NB4 (cell line): ENCODE data around the gene KDM4F.

Experiments used
- DNase-seq: peaks from one replicate; pipeline ENCODE4 v3.0.0; 2010; ENCODE audit warnings: low read depth
- H3K4me3 ChIP-seq: one replicate; pipeline ENCODE4 v1.5.1; 2011; ENCODE audit warnings: mild to moderate bottlenecking, low read depth, low read length, moderate library complexity
- MYC ChIP-seq: IDR thresholded peaks from 2 replicates; pipeline ENCODE4 v1.6.1; 2011; ENCODE audit warnings: low read depth, low read length
- POLR2A ChIP-seq: IDR thresholded peaks from 2 replicates; pipeline ENCODE4 v1.6.1; 2011; ENCODE audit warnings: mild to moderate bottlenecking; ENCODE audit not compliant: insufficient read length; ENCODE audit errors: extremely low read depth
- TF ChIP-seq, protein P1 (sequence below): IDR thresholded peaks from one replicate; pipeline ENCODE4 v1.5.1; 2012; ENCODE audit warnings: low read depth, low read length
- TF ChIP-seq, protein P2 (sequence below): IDR thresholded peaks from 2 replicates; pipeline ENCODE4 v1.6.1; 2011; ENCODE audit warnings: low read depth, low read length

KDM4F gene

DNA sequence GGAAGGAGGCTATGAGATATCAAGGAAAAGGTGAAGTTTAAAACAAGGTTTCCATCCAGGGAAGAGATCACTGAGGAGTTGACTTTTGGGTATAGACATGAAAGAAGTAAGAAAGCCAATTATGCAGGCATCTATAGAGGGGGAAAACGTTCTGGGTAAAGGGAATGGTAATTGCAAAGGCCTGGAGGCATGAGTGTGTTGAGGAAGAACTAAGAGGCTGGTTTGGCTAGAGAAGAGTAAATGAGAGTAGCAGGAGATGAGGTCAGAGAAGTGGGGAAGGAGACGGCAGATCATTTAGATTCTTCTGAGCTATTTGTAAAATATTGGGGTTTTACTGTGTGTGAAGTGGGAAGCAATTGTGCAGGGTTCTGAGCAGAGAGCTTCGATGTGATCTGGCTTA is 48.0 kb downstream of the KDM4F start:
- H3K4me3 ChIP-seq, result no peak overlapping the region
- no peak for DNase-seq
- TF ChIP-seq, protein P1, sequence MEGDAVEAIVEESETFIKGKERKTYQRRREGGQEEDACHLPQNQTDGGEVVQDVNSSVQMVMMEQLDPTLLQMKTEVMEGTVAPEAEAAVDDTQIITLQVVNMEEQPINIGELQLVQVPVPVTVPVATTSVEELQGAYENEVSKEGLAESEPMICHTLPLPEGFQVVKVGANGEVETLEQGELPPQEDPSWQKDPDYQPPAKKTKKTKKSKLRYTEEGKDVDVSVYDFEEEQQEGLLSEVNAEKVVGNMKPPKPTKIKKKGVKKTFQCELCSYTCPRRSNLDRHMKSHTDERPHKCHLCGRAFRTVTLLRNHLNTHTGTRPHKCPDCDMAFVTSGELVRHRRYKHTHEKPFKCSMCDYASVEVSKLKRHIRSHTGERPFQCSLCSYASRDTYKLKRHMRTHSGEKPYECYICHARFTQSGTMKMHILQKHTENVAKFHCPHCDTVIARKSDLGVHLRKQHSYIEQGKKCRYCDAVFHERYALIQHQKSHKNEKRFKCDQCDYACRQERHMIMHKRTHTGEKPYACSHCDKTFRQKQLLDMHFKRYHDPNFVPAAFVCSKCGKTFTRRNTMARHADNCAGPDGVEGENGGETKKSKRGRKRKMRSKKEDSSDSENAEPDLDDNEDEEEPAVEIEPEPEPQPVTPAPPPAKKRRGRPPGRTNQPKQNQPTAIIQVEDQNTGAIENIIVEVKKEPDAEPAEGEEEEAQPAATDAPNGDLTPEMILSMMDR, result no peak
- no peak for TF ChIP-seq POLR2A
- TF ChIP-seq MYC, result no peak
- TF ChIP-seq, protein P2, sequence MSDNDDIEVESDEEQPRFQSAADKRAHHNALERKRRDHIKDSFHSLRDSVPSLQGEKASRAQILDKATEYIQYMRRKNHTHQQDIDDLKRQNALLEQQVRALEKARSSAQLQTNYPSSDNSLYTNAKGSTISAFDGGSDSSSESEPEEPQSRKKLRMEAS, result no peak

- TF ChIP-seq MYC, result no peak
- TF ChIP-seq, protein P2, result no peak
- TF ChIP-seq POLR2A, result no peak
- TF ChIP-seq, protein P1, result no peak
- no peak for DNase-seq
- H3K4me3 ChIP-seq, result no peak overlapping the region
Measured at GRCh38 chr11:95098826-95099225, 49.6 kb downstream of the KDM4F start.

DNA sequence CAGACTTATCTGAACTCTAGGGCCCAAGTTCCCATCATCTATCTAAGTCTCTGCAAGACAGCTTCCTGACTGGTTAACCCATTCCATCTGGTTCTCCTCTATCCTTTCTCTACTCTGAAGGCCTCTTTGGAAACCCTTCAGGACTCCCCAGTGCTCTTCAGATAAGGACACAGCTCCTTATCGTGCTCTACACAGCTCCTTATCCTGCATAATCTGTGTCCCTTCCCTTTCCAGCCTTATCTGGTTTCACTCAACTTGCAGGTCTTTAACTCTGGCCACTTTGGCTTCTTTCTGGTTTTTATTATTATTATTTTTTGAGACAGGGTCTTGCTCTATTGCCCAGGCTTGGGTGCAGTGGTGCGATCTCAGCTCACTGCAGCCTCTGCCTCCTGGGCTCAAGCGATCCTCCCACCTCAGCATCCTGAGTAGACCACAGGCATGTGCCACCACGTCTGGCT is 51.0 kb downstream of the KDM4F start:
- H3K4me3 ChIP-seq, result no peak overlapping the region
- TF ChIP-seq, protein P1, result no peak
- no peak for TF ChIP-seq MYC
- TF ChIP-seq POLR2A, result no peak
- TF ChIP-seq, protein P2, result no peak
- DNase-seq, result no peak
